GDM1 (cell line): ENCODE data around the gene GPR68.
"Not testable (repeated sequence)": the region's sequence is repeated elsewhere in the genome, so short reads cannot be mapped to it uniquely, and the experiment has no call there.

ENCODE experiments used
- DNase-seq: peaks from one replicate; lab custom pipeline; 2025; lab: John Stamatoyannopoulos, UW

Gene GPR68

DNA sequence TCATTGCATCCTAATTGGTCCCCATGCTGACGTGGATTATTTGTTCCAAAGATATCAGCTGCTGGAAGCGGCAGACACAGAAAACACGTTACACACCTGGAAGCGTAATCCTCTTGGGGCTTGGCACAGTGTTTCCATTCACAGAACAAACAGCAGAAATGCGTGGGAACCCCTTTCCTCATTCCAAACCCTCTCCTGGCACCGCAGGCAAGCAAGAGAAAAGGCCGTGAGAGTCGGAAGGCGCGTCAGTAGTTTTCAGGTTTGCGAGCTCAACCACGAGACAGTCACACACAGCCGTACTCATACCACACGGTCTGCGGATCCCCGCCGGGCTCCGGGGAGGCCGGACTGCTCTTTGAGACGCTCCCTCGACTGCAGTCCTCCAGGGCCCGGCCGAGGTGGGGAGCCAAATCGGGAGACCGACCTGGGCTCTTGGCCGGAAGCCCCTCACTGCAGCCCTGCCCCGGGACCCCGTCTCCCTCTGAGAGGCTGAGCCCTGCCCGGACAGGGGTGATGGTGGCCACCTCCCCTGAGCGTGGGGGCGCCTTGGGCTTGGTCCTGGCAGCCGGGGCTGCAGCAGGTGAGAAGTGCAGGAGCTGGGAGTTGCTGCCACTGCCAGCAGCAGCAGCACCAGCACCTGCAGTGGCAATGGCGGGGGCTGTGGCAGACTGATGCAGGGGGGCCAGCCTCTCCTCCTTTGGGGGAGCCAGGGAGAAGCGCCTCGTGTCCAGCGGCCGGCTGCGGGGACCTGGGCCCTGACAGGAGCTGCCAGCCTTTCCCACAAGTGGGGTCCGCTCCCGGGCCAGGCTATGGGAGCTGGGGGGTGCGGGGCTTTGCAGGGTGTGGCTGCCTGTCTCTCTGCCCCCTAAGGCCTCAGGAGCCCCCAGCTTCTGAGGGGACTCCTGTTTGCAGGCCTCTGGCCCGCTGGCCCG, 28.1 kb upstream of the GPR68 start:
- DNase-seq: no peak

DNA sequence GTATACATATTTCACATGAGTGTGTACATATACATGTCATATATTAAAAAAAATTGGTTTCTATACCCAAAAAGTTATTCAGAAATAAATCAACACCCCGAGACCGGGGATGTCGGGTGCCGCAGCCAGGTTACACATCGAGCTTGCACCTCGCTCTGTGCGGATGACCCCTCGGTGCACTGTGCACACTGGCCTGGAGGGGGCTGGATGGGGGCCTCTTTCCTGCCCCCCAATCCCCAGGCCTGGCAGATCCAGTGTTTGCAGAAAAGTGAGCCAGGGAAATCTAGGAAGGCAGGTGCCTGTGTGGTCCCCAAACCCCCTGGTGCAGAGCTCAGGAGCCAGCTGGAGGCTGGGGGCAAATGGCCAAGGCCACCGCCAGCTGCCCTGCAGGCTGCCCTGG, 27.1 kb upstream of the GPR68 start:
- no peak for DNase-seq

- DNase-seq: no peak
These were observed 26.1 kb upstream of the GPR68 start for GRCh38 chr14:91270619-91271018.

GRCh38 chr14:91270188-91270587, 25.7 kb upstream of the GPR68 start:
- DNase-seq: no peak

- DNase-seq: no peak
These were observed 24.8 kb upstream of the GPR68 start for GRCh38 chr14:91269076-91269991.

- no peak for DNase-seq
These were observed 23.5 kb upstream of the GPR68 start for GRCh38 chr14:91267965-91268437.

DNA sequence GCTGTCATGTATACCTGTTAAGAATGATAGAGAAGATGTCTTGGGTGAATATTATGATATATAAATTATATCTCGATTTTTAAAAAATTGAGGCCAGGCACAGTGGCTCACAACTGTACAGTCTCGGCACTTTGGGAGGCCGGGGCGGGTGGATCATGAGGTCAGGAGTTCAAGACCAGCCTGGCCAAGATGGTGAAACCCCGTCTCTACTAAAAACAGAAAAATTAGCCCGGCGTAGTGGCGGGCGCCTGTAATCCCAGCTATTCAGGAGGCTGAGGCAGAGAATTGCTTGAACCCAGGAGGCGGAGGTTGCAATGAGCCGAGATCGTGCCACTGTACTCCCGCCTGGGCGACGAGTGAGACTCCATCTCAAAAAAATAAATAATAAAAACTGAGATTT, 21.8 kb upstream of the GPR68 start:
- not testable (repeated sequence) for DNase-seq

- DNase-seq: no peak
These were observed 20.9 kb upstream of the GPR68 start for GRCh38 chr14:91265404-91265803.

GRCh38 chr14:91264151-91265150, 19.9 kb upstream of the GPR68 start:
- no peak for DNase-seq

- no peak for DNase-seq
These were observed 18.8 kb upstream of the GPR68 start for GRCh38 chr14:91263329-91263728.

DNA sequence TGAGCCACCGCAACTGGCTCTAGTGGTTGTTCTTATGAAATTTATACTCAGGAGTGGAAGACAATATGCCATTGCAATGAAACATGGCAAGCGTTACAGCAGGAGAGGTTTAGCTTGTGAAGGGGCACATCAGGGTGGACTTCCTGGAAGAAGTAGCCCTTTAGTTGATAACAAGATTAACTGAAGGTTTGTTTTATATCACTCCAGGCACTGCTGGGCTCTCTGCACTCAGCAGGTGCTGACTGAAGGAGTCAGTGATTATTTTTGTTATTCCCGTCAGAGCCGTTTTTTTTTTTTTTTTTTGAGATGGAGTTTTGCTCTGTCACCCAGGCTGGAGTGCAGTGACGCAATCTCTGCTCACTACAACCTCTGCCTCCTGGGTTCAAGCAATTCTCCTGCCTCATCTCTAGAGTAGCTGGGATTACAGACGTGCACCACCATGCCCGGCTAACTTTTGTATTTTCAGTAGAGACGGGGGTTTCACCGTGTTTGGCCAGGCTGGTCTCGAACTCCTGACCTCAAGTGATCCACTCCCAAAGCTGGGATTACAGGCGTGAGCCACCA, 17.6 kb upstream of the GPR68 start:
- no peak for DNase-seq

DNA sequence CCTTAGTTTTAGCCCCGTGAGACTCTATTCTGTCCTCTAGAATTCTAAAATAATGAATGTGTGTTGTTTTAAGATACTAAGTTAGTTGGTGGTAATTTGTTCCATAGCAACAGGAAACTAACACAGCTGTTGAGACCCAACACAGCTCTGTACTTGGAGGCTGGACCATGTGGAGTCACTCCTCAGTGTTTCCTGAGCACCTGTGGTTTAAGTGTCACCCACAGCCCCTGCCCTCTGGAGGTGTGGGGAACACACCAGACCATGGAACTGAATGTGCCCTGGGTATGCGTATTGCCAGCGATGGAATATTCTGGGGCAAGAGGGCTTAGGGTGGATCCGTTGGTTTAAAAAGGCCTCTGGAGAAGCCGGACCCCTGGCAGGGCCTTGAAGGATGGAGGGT, 16.6 kb upstream of the GPR68 start:
- no peak for DNase-seq

GRCh38 chr14:91258876-91259275, 14.4 kb upstream of the GPR68 start:
- DNase-seq: no peak

- no peak for DNase-seq
These were observed 13.6 kb upstream of the GPR68 start for GRCh38 chr14:91258011-91258618.

- DNase-seq: no peak
These were observed 13.0 kb upstream of the GPR68 start for GRCh38 chr14:91257328-91258010.

DNA sequence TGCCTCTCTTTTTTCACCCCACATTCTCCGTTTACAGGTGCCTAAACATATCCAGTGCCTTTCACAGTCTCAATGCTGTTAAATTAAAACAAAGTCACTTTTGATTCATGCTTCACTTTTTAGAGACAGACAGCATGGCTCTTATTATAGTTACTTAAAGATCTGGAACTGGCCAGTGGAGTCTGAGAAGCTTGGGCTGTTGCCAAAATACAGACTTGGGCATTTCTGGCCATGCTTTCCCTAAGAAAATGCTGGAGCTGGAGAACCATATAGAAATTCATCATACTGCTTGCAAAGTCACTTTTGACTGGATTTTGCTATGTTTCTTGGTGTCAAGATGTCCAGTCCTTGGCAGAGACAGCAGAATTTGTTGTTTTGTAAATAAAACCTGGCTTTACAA, 12.2 kb upstream of the GPR68 start:
- DNase-seq: no peak

- no peak for DNase-seq
These were observed 10.7 kb upstream of the GPR68 start for GRCh38 chr14:91255026-91255695.

GRCh38 chr14:91254461-91254860, 10.0 kb upstream of the GPR68 start:
- DNase-seq: no peak

DNA sequence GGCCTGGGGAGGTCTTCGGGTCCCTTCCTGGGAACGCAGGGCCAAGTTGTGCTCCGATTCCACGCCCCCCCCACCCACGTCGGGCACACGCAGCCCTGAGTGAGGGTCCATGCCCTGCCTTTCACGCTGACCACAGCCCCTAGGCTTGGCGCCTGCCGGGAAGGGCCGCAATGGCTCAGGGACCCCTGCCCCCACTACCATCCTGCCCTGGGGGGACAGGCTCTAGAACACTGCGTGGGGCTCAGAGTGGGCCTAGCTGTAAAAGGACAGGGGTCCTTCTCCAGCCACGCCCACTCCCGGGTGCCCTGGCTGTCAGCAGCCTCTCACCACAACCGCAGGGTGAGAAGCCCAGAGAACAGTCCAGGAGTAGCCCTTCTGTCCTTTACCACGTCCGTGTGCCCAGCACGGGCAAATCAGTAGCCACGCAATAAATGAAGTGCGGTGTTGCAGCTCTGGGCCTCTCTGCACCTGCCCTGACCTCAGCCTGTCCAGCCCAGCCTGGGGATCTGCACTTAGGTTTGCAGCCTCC, 9.4 kb upstream of the GPR68 start:
- no peak for DNase-seq
